ENCODE data around the gene FHAD1.

FHAD1 gene

DNA sequence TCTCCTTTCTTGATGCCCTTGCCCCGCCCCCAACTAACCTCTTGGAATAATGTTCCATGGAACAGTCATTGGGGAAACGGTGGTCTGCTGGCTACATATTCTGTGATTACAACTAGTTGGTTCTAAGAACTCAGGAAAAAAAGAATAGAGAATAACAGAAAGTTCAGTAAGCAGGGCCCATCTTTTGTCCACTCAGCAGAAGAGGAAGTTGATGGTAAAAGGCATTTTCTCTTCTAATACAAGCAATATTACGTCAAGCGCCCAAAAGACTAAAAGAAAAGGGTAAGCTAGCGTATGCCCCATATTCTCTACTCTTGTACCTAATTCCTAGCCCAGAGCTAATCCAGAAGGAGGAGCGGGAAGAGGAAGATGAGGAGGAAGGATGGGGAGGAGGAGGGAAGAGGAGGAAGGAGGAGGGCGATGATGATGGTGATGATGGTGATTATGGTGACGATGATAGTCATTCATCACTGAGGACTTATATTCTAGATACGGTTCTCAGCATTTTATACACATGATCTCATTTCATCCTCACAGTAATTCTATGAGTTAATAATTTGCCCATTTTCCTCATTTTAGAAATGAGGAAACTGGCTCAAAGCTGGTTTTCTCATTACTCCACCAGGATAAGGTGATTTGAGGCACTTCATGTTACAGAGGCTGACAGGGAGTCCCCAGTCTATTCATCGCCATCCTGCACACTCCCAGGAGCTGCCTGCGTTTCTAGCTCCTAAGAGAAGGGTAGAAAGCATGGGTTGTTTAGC, 86.1 kb downstream of the FHAD1 start:
- no peak for DNase-seq (ENCODE audit: low read depth, low spot score)
- no peak overlapping the region for H3K4me3 ChIP-seq (ENCODE audit: low read length)

DNA sequence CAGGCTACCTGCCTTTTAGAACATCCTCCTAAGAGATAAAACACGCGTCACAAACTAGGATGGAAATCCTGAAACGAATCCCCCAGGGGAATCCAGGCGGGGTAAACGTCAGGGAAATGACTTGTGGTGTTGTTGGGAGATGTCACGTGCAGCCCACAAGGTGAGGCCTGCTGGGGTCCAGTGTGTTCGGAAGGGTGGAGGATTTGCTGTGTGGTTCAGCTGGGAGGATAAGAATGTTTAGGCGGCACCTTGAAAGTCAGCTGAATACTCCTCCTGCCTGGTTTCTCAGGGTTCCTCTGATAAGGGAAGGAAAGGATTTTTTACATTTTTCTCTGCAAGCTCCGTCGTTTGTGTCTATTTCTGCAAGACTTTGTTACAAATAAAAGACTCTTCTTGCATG, 88.0 kb downstream of the FHAD1 start:
- no peak for DNase-seq (ENCODE audit: low read depth, low spot score)

DNA sequence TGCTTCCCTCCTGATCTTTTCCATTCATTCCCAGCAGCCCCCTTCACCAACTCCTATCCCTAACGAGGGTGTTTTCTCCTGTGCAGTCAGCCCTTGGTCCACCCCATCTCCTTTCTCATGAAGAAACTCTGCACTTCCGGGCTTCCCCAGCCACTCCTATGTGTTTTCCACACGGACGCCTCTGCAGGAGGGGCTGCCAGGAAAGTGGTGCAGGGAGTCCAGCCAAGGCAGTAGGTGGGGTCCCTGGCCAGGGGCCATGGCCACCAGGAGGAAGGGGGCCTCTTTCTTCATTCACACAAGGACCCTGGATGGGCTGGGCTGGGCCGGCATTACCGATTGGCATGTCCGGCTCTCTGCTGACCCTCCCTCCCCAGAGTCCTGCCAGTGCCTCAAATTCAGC, 89.8 kb downstream of the FHAD1 start:
- DNase-seq (ENCODE audit: low read depth, low spot score): no peak
- no peak overlapping the region for H3K4me3 ChIP-seq (ENCODE audit: low read length)

More for the DNA sequence above, 88.0 kb downstream of the FHAD1 start:
- H3K4me3 ChIP-seq (ENCODE audit: low read length): no peak overlapping the region

DNA sequence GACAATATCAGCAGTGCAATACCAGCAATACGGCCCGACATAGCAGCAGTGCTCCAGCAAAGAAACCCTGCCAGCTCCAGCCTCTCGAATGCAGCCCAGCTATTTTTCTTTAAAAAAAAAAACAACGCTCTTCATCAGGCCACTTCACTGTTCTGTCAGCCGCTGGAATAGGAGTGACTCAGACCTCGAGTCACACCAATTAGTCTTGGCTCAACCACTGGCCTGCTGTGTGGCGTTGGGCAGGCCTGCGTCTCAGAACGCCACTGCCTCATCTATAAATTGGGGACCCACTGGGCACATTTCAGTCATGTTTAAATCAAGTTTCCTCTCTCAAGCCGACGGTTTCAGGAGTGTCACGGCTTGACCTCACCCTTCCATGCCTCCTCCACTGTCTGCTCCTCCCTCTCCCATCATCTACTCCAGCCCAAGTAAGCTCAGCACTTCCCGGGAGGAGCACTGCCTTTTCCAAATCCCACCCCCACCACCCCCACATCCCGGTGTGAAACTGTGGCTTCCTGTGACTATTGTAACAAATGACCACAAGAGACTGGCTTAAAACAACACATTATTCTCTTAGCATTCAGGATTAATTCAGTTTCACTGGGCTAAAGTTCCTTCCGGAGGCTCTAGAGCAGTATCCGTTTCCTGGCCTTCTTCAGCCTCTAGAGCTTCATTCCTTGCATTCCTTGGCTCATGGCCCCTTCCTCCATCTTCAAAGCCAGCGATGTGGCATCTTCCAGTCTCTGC, 90.8 kb downstream of the FHAD1 start:
- no peak overlapping the region for H3K4me3 ChIP-seq (ENCODE audit: low read length)
- DNase-seq (ENCODE audit: low read depth, low spot score): no peak

DNA sequence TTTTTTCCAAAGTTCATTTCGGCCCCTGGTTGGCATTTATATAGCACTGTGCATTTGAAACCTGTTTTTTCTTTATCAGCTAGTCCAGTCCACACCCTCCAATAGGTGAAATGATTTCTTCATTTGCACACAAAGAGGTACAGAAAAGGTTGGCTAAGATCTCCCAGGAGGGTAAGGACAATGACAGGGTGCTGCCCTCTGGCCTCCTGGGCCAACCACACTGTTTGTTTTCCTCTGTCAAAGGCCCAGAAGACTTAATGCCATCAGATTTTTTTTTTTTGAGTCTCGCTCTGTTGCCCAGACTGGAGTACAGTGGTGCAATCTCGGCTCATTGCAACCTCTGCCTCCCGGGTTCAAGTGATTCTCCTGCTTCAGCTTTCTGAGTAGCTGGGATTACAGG, 92.5 kb downstream of the FHAD1 start:
- no peak for DNase-seq (ENCODE audit: low read depth, low spot score)
- no peak overlapping the region for H3K4me3 ChIP-seq (ENCODE audit: low read length)

DNA sequence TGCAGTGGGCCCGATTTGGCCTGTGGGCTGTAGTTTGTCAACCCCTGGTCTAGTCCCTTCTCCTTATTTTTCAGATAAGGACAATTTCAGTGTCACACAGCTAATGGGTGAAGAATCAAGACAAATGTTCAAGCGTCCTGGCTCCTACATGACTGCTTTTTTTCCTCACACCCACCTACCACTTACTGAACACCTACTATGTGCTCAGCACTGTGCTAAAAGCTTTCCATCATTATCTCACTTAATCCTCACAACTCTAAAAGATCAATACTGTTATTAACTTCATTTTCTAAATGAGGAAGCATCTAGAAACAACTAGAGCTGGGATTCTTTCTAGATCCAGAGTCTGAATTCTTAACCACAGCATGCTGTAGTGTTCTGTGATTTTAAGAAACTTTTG, 94.2 kb downstream of the FHAD1 start:
- H3K4me3 ChIP-seq (ENCODE audit: low read length): no peak overlapping the region
- DNase-seq (ENCODE audit: low read depth, low spot score): no peak

DNA sequence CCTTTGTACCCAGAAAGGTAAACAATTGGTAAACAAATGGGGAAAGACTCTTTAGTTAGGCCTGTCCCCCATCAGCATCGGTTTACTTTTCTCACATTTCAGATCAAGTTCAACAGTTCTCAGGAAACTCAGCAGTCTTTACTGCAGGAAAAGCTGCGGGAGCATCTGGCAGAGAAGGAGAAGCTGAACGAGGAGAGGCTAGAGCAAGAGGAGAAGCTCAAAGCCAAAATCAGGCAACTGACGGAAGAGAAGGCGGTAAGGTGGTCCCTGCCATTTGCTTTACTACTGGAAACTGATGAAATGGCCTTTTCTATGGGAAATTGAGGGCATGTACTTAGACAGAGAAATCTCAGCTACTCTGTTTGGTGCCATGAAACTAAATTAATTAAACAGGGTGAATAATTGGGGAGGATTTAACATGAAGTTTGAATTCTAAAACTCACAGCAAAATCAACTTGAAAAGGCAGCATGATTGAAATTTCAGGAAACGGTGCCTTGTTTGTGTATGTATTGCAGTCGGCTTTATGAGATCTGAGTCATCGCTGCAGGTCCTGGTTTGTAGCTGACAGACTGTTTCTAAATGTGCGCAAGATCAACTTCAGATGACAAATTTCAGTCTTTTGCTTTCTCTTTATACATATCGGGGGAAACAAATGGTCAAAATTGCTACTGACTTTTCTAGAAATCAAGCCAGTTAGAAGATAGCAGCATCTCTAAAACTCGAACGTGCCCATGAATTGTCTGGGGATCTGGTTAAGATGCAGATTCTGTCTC, 94.8 kb downstream of the FHAD1 start:
- H3K4me3 ChIP-seq (ENCODE audit: low read length): no peak overlapping the region
- no peak for DNase-seq (ENCODE audit: low read depth, low spot score)

DNA sequence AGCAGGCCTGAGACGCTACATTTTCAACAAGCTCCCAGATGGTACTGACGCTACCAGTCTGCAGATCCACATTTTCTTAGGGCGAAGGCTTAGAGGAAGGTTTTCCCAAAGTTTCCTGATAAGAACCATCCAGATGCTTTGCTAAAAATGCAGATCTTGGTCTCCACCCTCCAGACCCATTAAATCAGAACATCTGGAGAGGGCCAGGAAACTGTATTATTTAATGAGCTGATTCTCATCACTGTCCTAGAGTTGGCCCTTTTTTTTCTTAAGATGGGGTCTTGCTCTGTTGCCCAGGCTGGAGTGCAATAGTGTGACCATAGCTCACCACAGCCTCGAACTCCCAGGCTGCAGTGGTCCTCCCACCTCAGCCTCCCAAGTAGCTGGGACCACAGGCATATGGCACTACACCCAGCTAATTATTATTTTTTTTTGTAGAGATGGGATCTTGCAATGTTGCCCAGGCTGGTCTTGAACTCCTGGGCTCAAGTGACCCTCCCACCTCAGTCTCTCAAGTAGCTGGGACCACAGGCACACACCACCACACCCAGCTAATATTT, 95.5 kb downstream of the FHAD1 start:
- no peak overlapping the region for H3K4me3 ChIP-seq (ENCODE audit: low read length)
- DNase-seq (ENCODE audit: low read depth, low spot score): no peak

DNA sequence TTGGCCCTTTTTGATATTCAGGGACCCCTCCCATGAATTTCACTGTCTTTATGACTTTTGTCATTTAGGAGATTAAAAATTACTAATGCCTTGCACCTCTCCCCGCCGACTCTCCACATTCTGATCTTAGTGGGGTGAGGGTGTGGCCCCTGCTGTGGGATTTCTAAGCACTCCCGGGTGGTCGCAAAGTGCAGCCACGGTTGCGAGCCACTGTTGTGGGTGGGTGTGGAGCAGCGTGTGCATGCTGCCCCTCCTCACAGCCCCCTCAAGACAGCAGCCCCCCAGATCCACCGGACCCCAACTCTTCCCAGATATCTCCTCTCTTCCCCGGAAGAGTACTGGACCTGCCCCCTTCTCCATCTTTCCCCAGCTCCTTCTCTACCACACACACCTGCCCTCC, 96.1 kb downstream of the FHAD1 start:
- no peak for DNase-seq (ENCODE audit: low read depth, low spot score)
- no peak overlapping the region for H3K4me3 ChIP-seq (ENCODE audit: low read length)

DNA sequence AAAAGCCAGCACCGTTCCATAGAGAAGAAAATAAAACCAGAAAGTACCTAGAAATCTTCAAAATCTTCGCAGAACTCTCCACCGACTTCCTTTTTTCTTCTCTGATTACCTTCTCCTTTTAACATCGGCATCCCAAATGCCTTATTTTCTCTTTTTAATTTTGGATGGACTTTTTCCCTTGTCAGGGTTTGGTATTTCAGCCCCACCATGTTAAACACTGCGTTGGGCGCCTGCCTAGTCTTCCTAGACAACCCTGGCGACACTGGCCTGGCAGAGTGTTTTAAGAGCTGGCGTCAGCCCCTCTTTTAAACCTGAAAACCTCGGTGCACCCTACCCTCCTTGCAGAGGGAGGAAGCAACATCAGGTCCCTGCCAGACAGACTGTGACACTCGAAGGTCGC, 96.7 kb downstream of the FHAD1 start:
- DNase-seq (ENCODE audit: low read depth, low spot score): peak; percentile 32
- no peak overlapping the region for H3K4me3 ChIP-seq (ENCODE audit: low read length)

DNA sequence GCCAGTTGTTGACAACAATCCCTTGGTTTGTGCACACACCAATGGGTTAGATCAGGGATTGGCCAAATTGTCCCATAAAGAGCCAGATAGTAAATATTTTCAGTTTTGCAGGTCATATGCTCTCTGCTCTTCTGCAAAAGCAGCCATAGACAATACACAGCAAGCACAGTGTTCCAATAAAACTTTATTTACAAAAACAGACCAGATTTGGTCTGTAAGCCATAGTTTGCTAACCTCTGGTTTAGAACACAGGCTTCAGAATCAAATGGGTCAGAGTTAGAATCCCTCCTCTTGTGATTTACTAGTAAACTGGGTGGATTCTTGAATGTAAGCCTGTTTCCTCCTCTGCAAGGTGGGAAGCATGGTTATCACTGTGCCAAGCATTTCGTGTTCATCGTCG, 97.4 kb downstream of the FHAD1 start:
- DNase-seq (ENCODE audit: low read depth, low spot score): no peak
- no peak overlapping the region for H3K4me3 ChIP-seq (ENCODE audit: low read length)

DNA sequence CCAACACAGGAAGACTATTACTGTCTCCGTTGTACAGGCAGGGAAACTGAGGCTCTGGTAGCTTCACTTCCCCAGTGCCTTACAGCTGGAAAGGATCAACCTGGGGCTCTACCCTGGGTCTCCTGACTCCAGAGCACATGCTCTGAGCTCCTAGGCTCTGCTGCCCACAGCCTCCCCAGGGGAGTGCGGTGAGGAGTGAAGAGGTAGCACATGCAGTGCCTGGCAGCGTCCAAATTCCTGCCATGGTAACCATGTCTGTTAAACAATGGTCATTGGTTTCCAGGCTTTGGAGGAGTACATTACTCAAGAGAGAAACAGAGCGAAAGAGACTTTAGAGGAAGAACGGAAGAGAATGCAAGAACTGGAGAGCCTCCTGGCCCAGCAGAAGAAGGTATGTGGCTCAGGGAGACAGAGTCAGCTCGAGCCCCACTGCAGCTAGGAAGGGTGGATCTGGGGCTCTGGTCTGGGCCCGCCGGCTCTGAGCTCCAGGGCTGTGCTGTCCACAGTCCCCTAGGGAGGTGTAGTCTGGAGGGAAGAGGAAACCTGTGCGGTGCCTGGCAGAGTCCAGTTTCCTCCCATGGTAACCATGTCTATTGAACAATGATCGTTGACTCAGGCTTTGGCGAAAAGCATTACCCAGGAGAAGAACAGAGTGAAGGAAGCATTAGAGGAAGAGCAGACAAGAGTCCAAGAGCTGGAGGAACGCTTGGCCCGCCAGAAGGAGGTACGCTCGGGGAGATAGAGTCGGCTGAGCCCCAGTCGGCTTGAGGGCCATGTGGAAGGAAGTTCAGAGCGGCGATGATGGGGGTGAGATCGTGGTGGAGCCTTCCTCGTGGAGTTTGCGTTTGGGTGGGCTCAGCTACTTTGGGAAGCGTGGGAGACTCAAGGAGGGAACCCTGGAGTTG, 98.0 kb downstream of the FHAD1 start:
- no peak overlapping the region for H3K4me3 ChIP-seq (ENCODE audit: low read length)
- DNase-seq (ENCODE audit: low read depth, low spot score): no peak

DNA sequence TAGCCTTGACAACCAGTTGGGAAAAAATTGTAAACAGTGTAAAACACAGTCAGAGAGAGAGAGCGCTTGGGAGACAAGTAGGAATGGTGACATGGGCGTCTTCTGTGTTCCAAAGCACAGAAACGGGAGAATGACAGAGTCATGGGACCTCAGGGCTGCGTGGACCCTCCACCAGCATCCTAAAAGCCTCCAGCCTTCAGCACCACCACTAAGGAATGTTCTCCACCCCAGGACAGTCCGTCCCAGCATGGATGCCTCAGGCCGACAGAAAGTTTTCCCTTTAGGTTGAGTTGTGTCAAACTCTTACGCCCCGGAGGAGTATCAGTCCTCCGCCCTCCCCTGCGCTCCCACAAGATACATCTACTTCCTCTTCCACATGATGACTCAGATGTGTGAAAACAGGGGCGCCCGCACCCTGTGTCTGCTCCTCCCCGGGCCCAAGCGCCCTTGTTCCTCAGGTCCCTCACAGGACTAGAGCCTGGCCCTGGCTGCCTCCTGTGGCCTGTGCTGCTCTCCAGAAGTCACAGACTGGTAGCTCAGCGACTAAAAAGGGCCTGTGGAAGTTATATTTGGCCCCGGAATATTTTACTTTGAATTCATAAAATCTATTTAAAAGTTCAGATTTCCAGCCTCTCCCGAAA, 98.8 kb downstream of the FHAD1 start:
- no peak for DNase-seq (ENCODE audit: low read depth, low spot score)
- H3K4me3 ChIP-seq (ENCODE audit: low read length): no peak overlapping the region

DNA sequence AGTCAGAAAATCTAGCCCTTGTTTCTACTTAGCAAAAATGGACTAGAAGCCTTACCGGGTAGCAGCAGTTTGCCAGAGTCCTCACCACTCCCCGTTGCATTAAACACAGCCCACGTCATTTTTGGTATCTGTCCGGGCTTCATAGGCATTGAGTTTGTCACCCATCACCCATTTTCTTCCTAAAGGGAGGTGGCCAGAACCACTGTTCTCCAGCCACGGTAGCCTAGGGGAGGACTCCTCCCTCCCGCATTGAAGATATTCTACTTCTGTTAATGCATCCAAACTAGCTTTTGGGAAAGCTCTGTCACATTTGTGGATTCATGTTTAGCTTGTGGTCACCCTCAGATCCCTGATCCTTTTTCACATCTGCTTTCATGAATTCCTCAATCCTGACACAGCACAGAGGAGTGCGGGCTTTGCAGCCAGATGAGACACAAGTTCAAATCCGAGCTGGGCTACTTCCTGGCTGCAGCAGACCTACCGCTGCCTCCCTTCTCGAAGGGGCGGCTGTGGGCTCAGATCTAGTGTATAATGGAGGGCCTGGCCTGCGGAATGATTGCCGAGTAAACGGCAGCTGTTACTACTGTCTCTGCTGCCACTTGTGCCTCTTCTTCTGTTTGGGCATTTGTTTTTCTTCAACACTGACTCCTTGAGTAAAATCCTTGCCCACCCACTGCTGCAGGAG, 99.5 kb downstream of the FHAD1 start:
- no peak overlapping the region for H3K4me3 ChIP-seq (ENCODE audit: low read length)
- no peak for DNase-seq (ENCODE audit: low read depth, low spot score)

DNA sequence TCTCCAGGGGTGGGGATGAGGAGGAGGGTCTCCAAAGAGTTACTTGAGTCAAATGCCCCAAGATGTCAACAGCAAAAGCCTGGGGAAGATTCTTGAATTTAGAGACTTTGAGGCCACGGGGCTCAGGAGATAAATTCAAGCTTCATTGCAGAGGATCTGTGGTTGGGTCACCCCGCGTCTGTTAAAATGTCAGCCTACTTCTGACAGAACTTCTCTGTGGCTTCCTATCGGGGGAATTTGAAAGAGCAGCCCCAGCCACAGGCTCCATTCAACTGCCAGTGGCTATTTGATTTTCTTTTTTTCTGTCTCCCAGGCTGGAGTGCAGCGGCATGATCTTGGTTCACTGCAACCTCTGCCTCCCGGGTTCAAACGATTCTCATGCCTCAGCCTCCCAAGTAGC, 100.2 kb downstream of the FHAD1 start:
- peak; percentile 76 for DNase-seq (ENCODE audit: low read depth, low spot score)
- no peak overlapping the region for H3K4me3 ChIP-seq (ENCODE audit: low read length)

DNA sequence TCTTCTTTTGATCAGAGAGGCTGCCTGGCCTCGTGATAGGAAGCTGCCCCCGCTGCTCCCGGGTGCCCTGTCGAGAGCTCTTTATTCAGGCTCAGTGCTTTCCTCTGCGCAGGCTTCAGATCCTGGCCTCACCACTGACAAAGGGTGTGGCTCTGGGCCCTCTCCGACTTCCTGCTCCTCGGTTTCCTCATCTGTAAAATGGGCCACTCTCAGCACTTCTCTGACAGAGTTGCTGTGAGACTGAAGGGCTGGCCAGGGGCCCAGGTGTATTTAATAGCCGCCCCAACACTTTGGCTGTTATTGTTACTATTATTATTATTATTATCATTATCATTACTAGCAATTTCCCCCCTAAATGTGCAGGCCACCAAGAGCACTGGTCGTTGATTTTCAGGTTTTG, 101.6 kb downstream of the FHAD1 start:
- no peak for DNase-seq (ENCODE audit: low read depth, low spot score)

DNA sequence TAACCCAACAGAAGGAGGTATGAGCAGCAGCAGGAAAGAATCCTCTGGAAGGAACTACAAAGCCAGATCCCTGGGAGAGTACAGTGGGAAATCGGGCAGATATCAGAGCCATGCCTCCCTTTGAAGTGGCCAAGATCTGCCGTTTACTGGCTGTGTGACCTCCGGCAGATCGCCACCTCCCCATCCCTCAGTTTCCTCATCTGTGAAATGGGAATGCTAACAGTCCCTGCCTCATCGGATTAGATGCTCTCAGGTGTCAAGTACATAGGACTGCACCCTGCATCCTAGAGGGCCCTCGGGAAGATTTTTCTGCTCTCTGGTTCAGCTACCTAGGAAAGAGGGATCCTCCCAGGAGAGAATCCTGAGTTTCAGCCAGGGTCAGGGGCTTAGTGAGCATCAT, 102.1 kb downstream of the FHAD1 start:
- H3K4me3 ChIP-seq (ENCODE audit: low read length): no peak overlapping the region
- no peak for DNase-seq (ENCODE audit: low read depth, low spot score)

More for the DNA sequence above, 101.6 kb downstream of the FHAD1 start:
- no peak overlapping the region for H3K4me3 ChIP-seq (ENCODE audit: low read length)

DNA sequence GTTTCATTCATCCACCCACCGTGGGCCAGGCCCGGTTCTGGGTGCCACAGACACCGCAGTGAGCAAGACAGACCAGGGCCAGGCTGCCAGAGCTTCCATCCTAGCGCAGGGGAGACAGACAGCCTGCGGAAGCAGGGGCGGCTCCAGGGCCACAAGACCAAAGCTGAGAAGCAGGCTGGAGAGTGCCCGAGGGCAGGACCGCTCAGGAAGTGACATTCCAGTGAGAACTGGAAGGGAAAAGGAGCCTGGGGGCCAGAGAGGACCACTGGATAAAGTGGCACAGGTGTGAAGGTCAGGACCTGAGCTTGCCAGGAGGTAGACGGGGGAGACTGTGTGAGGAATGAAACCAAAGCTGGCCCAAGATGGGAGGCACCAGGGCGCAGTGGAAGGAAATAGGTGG, 103.1 kb downstream of the FHAD1 start:
- DNase-seq (ENCODE audit: low read depth, low spot score): no peak
- H3K4me3 ChIP-seq (ENCODE audit: low read length): no peak overlapping the region

All from Jurkat, Clone E6-1 (cell line).